Measurements from ENCODE around the gene GNAS-AS1.
"Not testable (repeated sequence)": the region's sequence is repeated elsewhere in the genome, so short reads cannot be mapped to it uniquely, and the experiment has no call there.

The GNAS-AS1 gene

GRCh38 chr20:58828804-58829203 lies 21.9 kb downstream of the GNAS-AS1 start:
- in situ Hi-C loops (cut with MboI; ENCODE audit: low sequenced_read_pairs); DNase-seq (ENCODE audit: low spot score in 2 of 2); H3K4me3 ChIP-seq; H3K36me3 ChIP-seq (replicated peaks); H3K4me1 ChIP-seq; H3K9me3 ChIP-seq: not testable (repeated sequence)
- H3K27me3 ChIP-seq (ENCODE audit: low read depth) = peaks cover 17% of the 10 kb centered on the region

- no peaks in the 10 kb centered on the region for H3K36me3 ChIP-seq (replicated peaks)
- DNase-seq (ENCODE audit: low spot score in 2 of 2) = no peak
- H3K4me3 ChIP-seq = no peak overlapping the region
- peaks cover 12% of the 10 kb centered on the region for H3K27me3 ChIP-seq (ENCODE audit: low read depth)
- in situ Hi-C loops (cut with MboI; ENCODE audit: low sequenced_read_pairs) = no loop called here
- no peaks in the 10 kb centered on the region for H3K4me1 ChIP-seq
- no peaks in the 10 kb centered on the region for H3K9me3 ChIP-seq
Measured at GRCh38 chr20:58828136-58828535, 22.6 kb downstream of the GNAS-AS1 start.

- H3K9me3 ChIP-seq = no peaks in the 10 kb centered on the region
- H3K36me3 ChIP-seq (replicated peaks) = no peaks in the 10 kb centered on the region
- in situ Hi-C loops (cut with MboI; ENCODE audit: low sequenced_read_pairs) = no loop called here
- no peaks in the 10 kb centered on the region for H3K27me3 ChIP-seq (ENCODE audit: low read depth)
- no peak overlapping the region for H3K4me3 ChIP-seq
- H3K4me1 ChIP-seq = no peaks in the 10 kb centered on the region
- DNase-seq (ENCODE audit: low spot score in 2 of 2) = no peak
Measured at GRCh38 chr20:58826271-58826670, 24.4 kb downstream of the GNAS-AS1 start.

GRCh38 chr20:58825450-58825849 lies 25.3 kb downstream of the GNAS-AS1 start:
- no peaks in the 10 kb centered on the region for H3K27me3 ChIP-seq (ENCODE audit: low read depth)
- no peaks in the 10 kb centered on the region for H3K9me3 ChIP-seq
- DNase-seq (ENCODE audit: low spot score in 2 of 2) = no peak
- no peaks in the 10 kb centered on the region for H3K36me3 ChIP-seq (replicated peaks)
- H3K4me3 ChIP-seq = no peak overlapping the region
- in situ Hi-C loops (cut with MboI; ENCODE audit: low sequenced_read_pairs) = no loop called here
- no peaks in the 10 kb centered on the region for H3K4me1 ChIP-seq

GRCh38 chr20:58824843-58825242 lies 25.9 kb downstream of the GNAS-AS1 start:
- H3K4me1 ChIP-seq = no peaks in the 10 kb centered on the region
- H3K27me3 ChIP-seq (ENCODE audit: low read depth) = no peaks in the 10 kb centered on the region
- H3K9me3 ChIP-seq = no peaks in the 10 kb centered on the region
- in situ Hi-C loops (cut with MboI; ENCODE audit: low sequenced_read_pairs) = no loop called here
- H3K36me3 ChIP-seq (replicated peaks) = no peaks in the 10 kb centered on the region
- no peak for DNase-seq (ENCODE audit: low spot score in 2 of 2)
- H3K4me3 ChIP-seq = no peak overlapping the region

GRCh38 chr20:58822748-58823730 lies 27.7 kb downstream of the GNAS-AS1 start:
- no peaks in the 10 kb centered on the region for H3K9me3 ChIP-seq

GRCh38 chr20:58822149-58822548 lies 28.6 kb downstream of the GNAS-AS1 start:
- in situ Hi-C loops (cut with MboI; ENCODE audit: low sequenced_read_pairs) = no loop called here
- Histone ChIP-seq H3K4me3 (no peak overlapping the region), H3K27me3 (ENCODE audit: low read depth) (no peaks in the 10 kb centered on the region), H3K4me1 (no peaks in the 10 kb centered on the region), H3K9me3 (no peaks in the 10 kb centered on the region), H3K36me3 (replicated peaks) (no peaks in the 10 kb centered on the region)
- no peak for DNase-seq (ENCODE audit: low spot score in 2 of 2)

More at GRCh38 chr20:58822748-58823730, 27.7 kb downstream of the GNAS-AS1 start:
- Histone ChIP-seq H3K4me1 (no peaks in the 10 kb centered on the region), H3K27me3 (ENCODE audit: low read depth) (no peaks in the 10 kb centered on the region), H3K4me3 (no peak overlapping the region), H3K36me3 (replicated peaks) (no peaks in the 10 kb centered on the region)
- in situ Hi-C loops (cut with MboI; ENCODE audit: low sequenced_read_pairs) = no loop called here
- no peak for DNase-seq (ENCODE audit: low spot score in 2 of 2)

- H3K4me3 ChIP-seq; H3K4me1 ChIP-seq; in situ Hi-C loops (cut with MboI; ENCODE audit: low sequenced_read_pairs); H3K27me3 ChIP-seq (ENCODE audit: low read depth); DNase-seq (ENCODE audit: low spot score in 2 of 2); H3K9me3 ChIP-seq; H3K36me3 ChIP-seq (replicated peaks): not testable (repeated sequence)
Measured at GRCh38 chr20:58820515-58820914, 30.2 kb downstream of the GNAS-AS1 start.

DNA sequence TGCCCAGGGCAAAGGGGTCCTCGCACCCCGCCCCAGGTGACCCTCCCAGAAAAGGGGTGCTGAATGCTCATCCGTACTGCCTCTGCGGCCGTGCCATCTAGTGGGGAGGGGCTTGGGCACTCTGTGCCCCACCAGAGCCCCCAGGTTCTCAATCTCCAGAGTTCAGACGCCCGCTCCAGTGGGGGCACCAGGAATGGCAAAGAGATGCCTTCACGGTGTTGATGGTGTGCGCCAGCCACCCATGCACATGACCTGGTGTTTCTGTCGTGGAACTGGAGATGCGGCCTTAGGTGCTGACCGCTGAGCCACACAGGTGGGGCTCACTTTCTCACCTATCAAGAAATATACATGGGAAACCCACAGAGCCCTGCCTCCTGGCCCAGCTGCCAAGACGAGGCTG lies 30.8 kb downstream of the GNAS-AS1 start:
- Histone ChIP-seq H3K36me3 (replicated peaks) (no peaks in the 10 kb centered on the region), H3K4me1 (no peaks in the 10 kb centered on the region), H3K9me3 (no peaks in the 10 kb centered on the region), H3K4me3 (no peak overlapping the region), H3K27me3 (ENCODE audit: low read depth) (no peaks in the 10 kb centered on the region)
- DNase-seq (ENCODE audit: low spot score in 2 of 2) = no peak
- in situ Hi-C loops (cut with MboI; ENCODE audit: low sequenced_read_pairs) = no loop called here

DNA sequence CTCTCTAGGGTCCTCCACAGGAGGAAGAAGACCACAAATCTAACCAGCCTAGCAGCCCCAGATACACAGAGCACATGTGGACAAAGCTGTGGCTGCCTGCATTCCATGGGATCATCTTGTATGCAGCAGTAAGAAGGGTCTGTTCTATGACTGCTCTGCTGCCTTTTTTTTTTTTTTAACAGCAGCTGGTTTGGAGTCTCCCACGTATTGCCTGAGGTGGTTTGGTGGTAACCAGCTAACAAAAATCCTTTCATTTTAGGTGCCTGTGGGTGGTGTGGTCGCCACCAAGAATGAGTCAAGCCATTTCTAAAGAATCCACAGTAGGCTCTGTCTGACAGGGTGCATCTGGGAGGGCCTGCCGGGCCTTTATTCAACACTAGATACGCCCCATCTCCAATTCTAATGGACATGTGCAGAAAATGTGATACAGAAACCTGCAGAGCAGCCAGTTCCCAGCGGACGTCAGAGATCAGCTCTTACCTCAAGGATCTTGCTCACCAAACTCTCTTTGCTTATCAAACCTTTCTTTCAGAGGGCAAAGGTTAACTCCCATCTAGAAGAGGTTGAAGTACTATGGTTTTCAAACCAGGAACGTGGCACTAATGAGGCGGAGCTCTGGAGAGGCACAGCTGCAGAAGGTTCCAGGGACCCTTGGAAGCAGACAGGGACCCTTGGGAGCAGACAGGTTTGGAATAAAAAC lies 32.0 kb downstream of the GNAS-AS1 start:
- no peaks in the 10 kb centered on the region for H3K4me1 ChIP-seq
- H3K27me3 ChIP-seq (ENCODE audit: low read depth) = no peaks in the 10 kb centered on the region
- no peaks in the 10 kb centered on the region for H3K36me3 ChIP-seq (replicated peaks)
- no peak overlapping the region for H3K4me3 ChIP-seq
- in situ Hi-C loops (cut with MboI; ENCODE audit: low sequenced_read_pairs) = no loop called here
- no peak for DNase-seq (ENCODE audit: low spot score in 2 of 2)
- no peaks in the 10 kb centered on the region for H3K9me3 ChIP-seq

DNA sequence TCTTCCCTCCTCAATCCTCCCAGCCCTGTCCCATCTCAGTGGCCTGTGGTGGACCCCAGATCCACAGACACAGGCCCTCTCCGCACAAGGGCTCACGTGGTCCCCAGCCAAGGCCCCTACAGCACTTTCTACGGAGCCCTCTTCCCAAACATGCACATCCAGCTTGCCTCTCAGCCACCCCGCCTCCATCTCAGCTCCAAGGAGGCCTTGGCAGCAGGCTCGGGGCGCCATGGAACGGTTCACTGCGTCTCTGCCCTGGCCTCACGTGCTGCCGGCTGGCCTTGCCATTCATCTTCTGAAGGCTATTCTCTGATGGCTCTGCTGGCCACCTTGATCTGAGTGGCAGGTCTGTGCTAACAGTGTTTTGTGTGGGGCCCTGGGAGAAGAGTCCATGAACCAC lies 33.0 kb downstream of the GNAS-AS1 start:
- no peak for DNase-seq (ENCODE audit: low spot score in 2 of 2)
- H3K27me3 ChIP-seq (ENCODE audit: low read depth) = no peaks in the 10 kb centered on the region
- no peaks in the 10 kb centered on the region for H3K36me3 ChIP-seq (replicated peaks)
- H3K4me1 ChIP-seq = no peaks in the 10 kb centered on the region
- H3K4me3 ChIP-seq = no peak overlapping the region
- in situ Hi-C loops (cut with MboI; ENCODE audit: low sequenced_read_pairs) = no loop called here
- no peaks in the 10 kb centered on the region for H3K9me3 ChIP-seq

GRCh38 chr20:58816957-58817651 lies 33.6 kb downstream of the GNAS-AS1 start:
- H3K4me1 ChIP-seq = no peaks in the 10 kb centered on the region
- in situ Hi-C loops (cut with MboI; ENCODE audit: low sequenced_read_pairs) = no loop called here
- H3K27me3 ChIP-seq (ENCODE audit: low read depth) = no peaks in the 10 kb centered on the region
- H3K9me3 ChIP-seq = no peaks in the 10 kb centered on the region
- H3K36me3 ChIP-seq (replicated peaks) = no peaks in the 10 kb centered on the region
- no peak for DNase-seq (ENCODE audit: low spot score in 2 of 2)
- no peak overlapping the region for H3K4me3 ChIP-seq

- H3K36me3 ChIP-seq (replicated peaks) = no peaks in the 10 kb centered on the region
- no peaks in the 10 kb centered on the region for H3K4me1 ChIP-seq
- in situ Hi-C loops (cut with MboI; ENCODE audit: low sequenced_read_pairs) = no loop called here
- no peaks in the 10 kb centered on the region for H3K9me3 ChIP-seq
- no peaks in the 10 kb centered on the region for H3K27me3 ChIP-seq (ENCODE audit: low read depth)
- no peak for DNase-seq (ENCODE audit: low spot score in 2 of 2)
- H3K4me3 ChIP-seq = no peak overlapping the region
Measured at GRCh38 chr20:58816051-58816450, 34.7 kb downstream of the GNAS-AS1 start.

DNA sequence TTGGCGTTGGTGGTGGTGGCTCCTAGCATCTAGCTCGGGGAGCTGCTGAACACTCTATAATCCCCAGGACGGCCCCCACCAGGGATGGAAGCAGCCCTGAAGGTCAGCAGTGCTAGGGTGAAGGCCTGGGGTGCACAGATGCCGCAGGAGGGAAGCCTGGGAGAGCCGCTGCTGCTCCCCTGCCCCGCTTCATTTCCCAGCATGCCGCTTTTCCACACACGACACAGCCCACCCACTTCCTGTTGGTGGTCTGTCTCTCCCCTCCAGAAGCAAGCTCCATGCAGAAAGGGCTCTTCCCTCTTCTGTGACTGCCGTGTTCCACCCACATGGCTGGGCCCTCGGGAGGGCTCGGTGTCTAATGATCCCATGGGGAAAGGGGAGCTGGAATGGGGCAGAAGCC lies 35.3 kb downstream of the GNAS-AS1 start:
- H3K27me3 ChIP-seq (ENCODE audit: low read depth) = no peaks in the 10 kb centered on the region
- peaks cover 2% of the 10 kb centered on the region; the same call in 1 of the 2 replicates for H3K9me3 ChIP-seq
- DNase-seq (ENCODE audit: low spot score in 2 of 2) = no peak
- H3K4me1 ChIP-seq = no peaks in the 10 kb centered on the region
- H3K4me3 ChIP-seq = no peak overlapping the region
- H3K36me3 ChIP-seq (replicated peaks) = no peaks in the 10 kb centered on the region
- in situ Hi-C loops (cut with MboI; ENCODE audit: low sequenced_read_pairs) = no loop called here

Measured in HAP-1 (cell line).